ENCODE measurements around the gene COL4A3.

The COL4A3 gene

DNA sequence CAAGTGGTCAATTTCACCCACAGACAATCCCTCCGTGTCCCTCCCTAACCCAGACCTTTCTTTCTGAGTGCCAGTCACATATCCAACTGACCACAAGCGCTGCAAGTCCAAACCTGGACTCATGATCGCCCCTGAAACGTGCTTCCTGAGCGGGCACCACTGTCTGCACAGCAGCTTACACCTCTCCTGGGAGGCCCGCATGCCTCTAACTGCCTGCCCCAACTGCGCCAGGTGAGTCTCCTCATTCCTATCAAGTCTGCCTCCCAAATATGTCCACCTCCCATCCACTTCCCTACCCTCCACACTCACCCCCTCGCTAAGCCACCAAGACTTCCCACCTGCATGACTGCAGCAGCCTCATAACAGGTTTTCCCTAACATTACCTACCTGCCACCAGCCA lies 33.8 kb upstream of the COL4A3 start:
- Histone ChIP-seq H3K9me3 (replicated peaks in 1 of 11) (no peaks in the 10 kb centered on the region), H4K20me1 (no peaks in the 10 kb centered on the region), H3K4me3 (no peak overlapping the region), H3K4me1 (peaks cover 0 to 7% (median 2%) of the 10 kb centered on the region in 10 experiments; a peak in 4 of 20 replicates), H3K27ac (no peak overlapping the region), H3K9ac (no peak overlapping the region), H3K27me3 (no peaks in the 10 kb centered on the region), H3K36me3 (no peaks in the 10 kb centered on the region), H3K4me2 (no peak overlapping the region)
- TF ChIP-seq Cebpa-rat (IDR thresholded peaks at IDR 0.05), result no peak

DNA sequence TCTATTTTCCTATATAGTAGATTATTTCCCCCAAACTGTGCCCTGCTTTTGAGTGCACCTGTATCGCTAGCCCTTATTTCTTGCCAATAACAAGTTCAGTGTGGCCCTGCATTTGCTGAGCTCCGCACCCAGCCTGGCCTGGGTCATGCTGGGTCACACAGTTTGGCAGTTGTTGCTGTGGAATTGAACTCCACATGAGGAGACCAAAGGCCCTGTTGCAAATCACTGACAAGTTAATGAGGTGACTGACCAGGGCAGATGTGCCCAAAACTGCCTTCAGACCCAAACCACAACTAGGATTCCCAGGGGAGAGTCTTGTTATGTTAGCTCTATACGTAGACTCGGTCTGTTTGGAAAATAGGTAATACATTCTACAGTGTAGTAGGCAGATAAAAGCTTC lies 31.4 kb upstream of the COL4A3 start:
- Histone ChIP-seq H3K4me1 (peaks cover 0 to 7% (median 2%) of the 10 kb centered on the region in 10 experiments; a peak in 4 of 20 replicates), H3K27ac (no peak overlapping the region), H3K4me2 (peak overlapping the region in 5 of 11 experiments; percentile 5 to 53 (median 16); a peak in 7 of 22 replicates), H3K27me3 (no peaks in the 10 kb centered on the region), H3K9me3 (replicated peaks in 1 of 11) (no peaks in the 10 kb centered on the region), H3K36me3 (no peaks in the 10 kb centered on the region), H3K9ac (no peak overlapping the region), H3K4me3 (no peak overlapping the region), H4K20me1 (no peaks in the 10 kb centered on the region)
- TF ChIP-seq Cebpa-rat (IDR thresholded peaks at IDR 0.05), result no peak

DNA sequence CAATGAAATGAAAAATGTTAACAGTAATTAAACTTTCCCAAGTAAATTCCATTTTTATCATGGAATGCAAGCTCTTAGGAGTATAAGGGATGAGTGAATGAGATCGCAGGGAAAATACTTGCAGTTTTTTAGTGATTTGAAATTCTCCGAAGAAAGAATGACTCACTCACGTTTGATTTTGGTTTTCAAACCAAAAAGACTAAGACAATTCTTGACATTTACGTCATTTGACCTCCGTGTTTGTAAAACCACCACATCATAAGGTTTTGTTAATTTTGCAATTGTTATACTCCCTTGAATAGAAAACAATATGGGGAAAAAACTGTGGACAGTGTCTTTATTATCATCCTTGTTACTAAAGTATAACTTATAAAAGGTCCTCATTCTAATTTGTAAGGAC lies 29.8 kb upstream of the COL4A3 start:
- Histone ChIP-seq H3K9me3 (replicated peaks in 1 of 11) (no peaks in the 10 kb centered on the region), H3K9ac (no peak overlapping the region), H3K27ac (no peak overlapping the region), H3K4me1 (peaks cover 0 to 7% (median 2%) of the 10 kb centered on the region in 10 experiments; a peak in 4 of 20 replicates), H3K36me3 (no peaks in the 10 kb centered on the region), H3K27me3 (no peaks in the 10 kb centered on the region), H3K4me3 (no peak overlapping the region), H4K20me1 (no peaks in the 10 kb centered on the region), H3K4me2 (no peak overlapping the region)
- TF ChIP-seq Cebpa-rat (IDR thresholded peaks at IDR 0.05), result no peak

DNA sequence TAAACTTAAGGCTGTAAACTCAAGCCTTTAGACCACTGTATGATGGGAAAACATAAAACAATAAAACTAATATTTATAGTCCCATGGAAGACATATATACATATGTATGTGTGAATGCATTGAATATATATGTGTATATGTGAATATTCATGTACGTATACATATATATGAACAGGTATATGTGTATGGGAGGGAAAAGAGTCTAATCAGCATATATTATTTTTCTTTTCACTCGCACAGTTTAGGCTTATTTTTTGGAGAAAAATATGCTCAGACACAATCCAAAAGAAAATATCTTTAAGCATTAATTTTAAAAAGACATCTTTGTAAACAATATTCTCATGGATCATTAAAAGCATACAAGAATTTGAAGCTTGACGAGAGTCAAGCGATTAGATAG lies 23.1 kb upstream of the COL4A3 start:
- no peak overlapping the region for H3K4me3 ChIP-seq
- no peak overlapping the region for H3K9ac ChIP-seq
- H3K27ac ChIP-seq, result no peak overlapping the region
- H3K4me2 ChIP-seq, result no peak overlapping the region
- no peaks in the 10 kb centered on the region for H3K27me3 ChIP-seq
- no peaks in the 10 kb centered on the region for H3K36me3 ChIP-seq
- no peaks in the 10 kb centered on the region for H4K20me1 ChIP-seq
- no peaks in the 10 kb centered on the region for H3K9me3 ChIP-seq (replicated peaks in 1 of 11)
- no peak for TF ChIP-seq Cebpa-rat (IDR thresholded peaks at IDR 0.05)
- no peaks in the 10 kb centered on the region for H3K4me1 ChIP-seq

DNA sequence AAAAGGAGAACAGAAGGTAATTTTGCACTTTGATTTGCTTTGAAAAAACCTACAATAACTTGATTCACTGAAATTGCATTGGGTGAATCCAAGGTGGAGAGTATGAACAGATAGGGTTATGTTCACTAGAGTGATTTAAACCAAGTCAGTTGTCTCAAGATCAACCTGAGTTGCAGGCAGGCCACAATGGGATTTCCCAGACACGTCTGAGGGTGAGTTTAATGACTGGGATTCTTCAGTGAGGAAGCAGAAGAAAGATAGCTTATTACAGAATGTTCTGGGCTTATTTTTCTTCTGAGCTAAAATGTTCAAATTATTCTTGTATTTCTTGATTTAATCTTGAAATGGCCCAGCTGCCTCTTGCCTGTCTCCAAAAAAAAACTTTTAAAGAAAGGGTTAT lies 20.5 kb upstream of the COL4A3 start:
- Histone ChIP-seq H3K4me2 (no peak overlapping the region), H4K20me1 (no peaks in the 10 kb centered on the region), H3K27ac (no peak overlapping the region), H3K9ac (no peak overlapping the region), H3K27me3 (no peaks in the 10 kb centered on the region), H3K9me3 (replicated peaks in 1 of 11) (peaks cover 5 to 10% (median 8%) of the 10 kb centered on the region in 11 experiments; a peak in 14 of 22 replicates), H3K4me1 (no peaks in the 10 kb centered on the region), H3K36me3 (no peaks in the 10 kb centered on the region), H3K4me3 (no peak overlapping the region)
- TF ChIP-seq Cebpa-rat (IDR thresholded peaks at IDR 0.05), result no peak

DNA sequence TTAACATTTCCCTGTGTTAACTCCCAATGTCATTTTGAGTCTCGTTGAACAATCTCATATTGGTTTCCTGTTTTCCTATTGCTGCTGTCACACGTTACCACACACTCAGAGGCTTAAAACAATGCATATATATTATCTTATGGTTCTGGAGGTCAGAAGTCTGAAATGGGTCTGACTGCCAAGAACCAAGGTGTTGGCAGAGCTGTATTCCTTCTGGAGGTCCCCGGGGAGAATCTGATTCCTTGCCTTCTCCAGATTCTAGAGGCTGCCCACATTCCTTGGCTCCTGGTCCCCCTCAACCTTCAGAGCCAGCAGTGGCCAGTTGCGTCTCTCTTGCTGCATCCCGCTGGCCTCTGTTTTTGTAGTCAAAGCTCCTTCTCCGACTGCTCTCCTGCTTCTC lies 18.0 kb upstream of the COL4A3 start:
- Histone ChIP-seq H3K4me2 (no peak overlapping the region), H3K27me3 (no peaks in the 10 kb centered on the region), H3K4me1 (no peaks in the 10 kb centered on the region), H3K36me3 (no peaks in the 10 kb centered on the region), H3K9me3 (replicated peaks in 1 of 11) (peaks cover 5 to 17% (median 9%) of the 10 kb centered on the region in 11 experiments; a peak in 15 of 22 replicates), H3K4me3 (no peak overlapping the region), H3K27ac (no peak overlapping the region), H3K9ac (no peak overlapping the region), H4K20me1 (no peaks in the 10 kb centered on the region)
- TF ChIP-seq Cebpa-rat (IDR thresholded peaks at IDR 0.05), result no peak

DNA sequence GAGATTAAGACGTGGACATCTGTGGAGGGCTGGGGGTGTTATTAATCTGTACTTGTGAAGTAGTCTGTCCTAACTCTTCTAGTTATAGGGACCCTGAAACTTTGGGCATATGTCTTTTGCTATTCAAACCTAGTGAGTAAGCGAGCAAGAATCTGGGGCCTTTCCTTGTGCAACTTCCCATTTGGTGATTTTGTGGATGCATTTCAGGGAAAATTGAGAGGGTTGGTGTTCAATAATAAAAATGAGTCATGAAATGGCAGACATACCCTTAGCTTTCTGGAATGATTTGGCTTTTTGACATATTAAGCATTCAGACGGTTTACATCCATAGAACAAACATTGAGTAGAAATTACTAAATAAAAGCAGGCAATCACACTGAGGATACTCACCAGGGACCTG lies 17.4 kb upstream of the COL4A3 start:
- Histone ChIP-seq H3K36me3 (no peaks in the 10 kb centered on the region), H3K9ac (no peak overlapping the region), H3K4me3 (no peak overlapping the region), H3K9me3 (replicated peaks in 1 of 11) (peaks cover 5 to 17% (median 9%) of the 10 kb centered on the region in 11 experiments; a peak in 15 of 22 replicates), H3K27ac (no peak overlapping the region), H3K4me1 (peaks cover 0 to 5% (median 0%) of the 10 kb centered on the region in 10 experiments; a peak in 2 of 20 replicates), H4K20me1 (no peaks in the 10 kb centered on the region), H3K4me2 (no peak overlapping the region), H3K27me3 (no peaks in the 10 kb centered on the region)
- TF ChIP-seq Cebpa-rat (IDR thresholded peaks at IDR 0.05), result no peak

DNA sequence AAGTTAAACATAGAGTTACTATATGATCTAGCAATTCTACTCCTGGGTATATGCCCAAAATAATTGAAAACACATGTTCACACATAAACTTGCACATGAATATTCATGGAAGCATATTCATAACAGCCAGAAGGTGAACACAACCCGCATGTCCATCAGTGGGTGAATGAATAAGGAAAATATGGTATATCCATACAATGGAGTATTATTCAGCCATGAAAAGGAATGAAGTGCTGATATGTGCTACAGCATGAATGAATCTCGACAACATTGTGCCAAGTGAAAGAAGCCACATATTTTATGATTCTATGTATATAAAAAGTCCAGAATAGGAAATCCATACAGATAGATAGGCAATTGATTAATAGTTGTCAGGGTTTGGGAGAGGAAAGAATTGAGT lies 16.3 kb upstream of the COL4A3 start:
- Histone ChIP-seq H3K9ac (no peak overlapping the region), H3K4me2 (no peak overlapping the region), H3K27me3 (no peaks in the 10 kb centered on the region), H3K9me3 (replicated peaks in 1 of 11) (peaks cover 5 to 17% (median 9%) of the 10 kb centered on the region in 11 experiments; a peak in 15 of 22 replicates), H3K36me3 (no peaks in the 10 kb centered on the region), H4K20me1 (no peaks in the 10 kb centered on the region), H3K4me1 (peaks cover 0 to 10% (median 0%) of the 10 kb centered on the region in 10 experiments; a peak in 2 of 20 replicates), H3K27ac (no peak overlapping the region), H3K4me3 (no peak overlapping the region)
- no peak for TF ChIP-seq Cebpa-rat (IDR thresholded peaks at IDR 0.05)

DNA sequence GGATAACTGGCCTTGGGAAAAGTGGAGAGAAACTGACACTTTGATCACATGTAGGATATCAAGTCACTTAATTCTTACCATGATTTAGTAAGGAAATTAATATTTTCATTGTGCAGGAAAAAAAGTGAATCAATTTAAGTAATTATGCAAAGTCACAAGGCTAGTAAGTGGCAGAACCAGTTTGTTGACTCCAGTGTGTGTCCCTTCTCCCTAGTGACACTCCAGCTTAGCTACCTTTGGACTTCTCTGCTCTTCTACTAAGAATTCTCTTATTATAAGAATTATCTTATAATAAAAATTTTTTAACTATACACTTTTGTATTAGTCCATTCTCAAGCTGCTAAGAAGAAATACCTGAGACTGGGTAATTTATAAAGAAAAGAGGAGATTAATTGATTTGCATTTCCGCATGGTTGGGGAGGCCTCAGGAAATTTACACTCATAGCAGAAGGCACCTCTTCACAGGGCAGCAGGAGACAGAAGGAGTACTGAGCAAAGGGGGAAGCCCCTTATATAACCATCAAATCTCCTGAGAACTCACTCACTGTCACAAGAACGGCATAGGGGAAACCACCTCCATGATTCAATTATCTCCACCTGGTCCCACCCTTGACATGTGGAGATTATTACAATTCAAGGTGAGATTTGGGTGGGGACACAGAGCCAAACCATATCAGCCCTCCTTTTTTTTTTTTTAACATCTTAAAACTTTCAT lies 14.0 kb upstream of the COL4A3 start:
- no peaks in the 10 kb centered on the region for H3K36me3 ChIP-seq
- peaks cover 5 to 17% (median 9%) of the 10 kb centered on the region in 11 experiments; a peak in 15 of 22 replicates for H3K9me3 ChIP-seq (replicated peaks in 1 of 11)
- no peaks in the 10 kb centered on the region for H4K20me1 ChIP-seq
- TF ChIP-seq Cebpa-rat (IDR thresholded peaks at IDR 0.05), result no peak
- H3K4me1 ChIP-seq, result peaks cover 0 to 10% (median 0%) of the 10 kb centered on the region in 10 experiments; a peak in 2 of 20 replicates
- no peak overlapping the region for H3K4me2 ChIP-seq
- H3K27ac ChIP-seq, result no peak overlapping the region
- no peak overlapping the region for H3K4me3 ChIP-seq
- no peaks in the 10 kb centered on the region for H3K27me3 ChIP-seq
- H3K9ac ChIP-seq, result no peak overlapping the region
